ENCODE measurements around the gene SDHB.
"Not testable (repeated sequence)": the region's sequence is repeated elsewhere in the genome, so short reads cannot be mapped to it uniquely, and the experiment has no call there.

SDHB gene

DNA sequence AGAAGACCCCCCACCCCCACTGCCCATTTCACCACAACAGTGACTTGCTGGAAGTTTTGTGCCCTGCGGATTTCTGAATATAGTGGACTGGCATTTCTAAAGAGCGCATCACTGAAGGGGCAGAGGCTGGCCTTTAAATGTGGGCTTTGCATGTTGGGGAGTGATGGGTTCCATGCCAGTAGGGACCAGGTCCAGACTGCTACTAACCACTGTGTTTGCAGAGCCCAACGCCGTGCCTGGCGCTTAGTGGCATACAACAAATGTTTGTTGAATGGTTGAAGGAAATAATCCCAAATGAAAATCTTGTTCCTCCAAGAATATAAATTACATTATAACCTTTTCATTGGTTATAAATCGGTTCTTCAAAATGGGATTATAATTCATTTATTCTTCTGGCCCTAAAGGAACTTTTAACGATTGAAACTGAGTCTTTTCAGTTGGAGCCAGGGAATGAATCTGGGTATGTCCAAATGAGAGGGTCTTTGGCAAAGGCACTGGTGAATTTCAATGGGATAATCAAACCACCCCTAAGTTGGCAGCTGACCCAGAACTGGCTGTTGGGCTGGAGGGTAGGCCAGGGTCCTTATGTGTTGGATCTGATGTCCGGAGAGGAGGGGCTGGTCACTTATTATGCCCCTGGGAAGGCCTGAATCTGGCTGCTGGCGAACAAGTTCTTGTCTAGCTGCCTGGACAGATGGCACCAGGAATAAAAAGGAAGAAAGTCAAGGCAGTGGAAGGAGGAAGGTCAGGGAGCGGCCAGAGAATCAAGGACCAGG lies 13.8 kb upstream of the SDHB start:
- TF ChIP-seq CTCF (IDR thresholded peaks at IDR 0.05; ENCODE audit: low read depth, low read length, missing control alignments): no peak
- H3K4me3 ChIP-seq (ENCODE audit: low read depth, low read length): no peak overlapping the region
- DNase-seq (ENCODE audit: low read depth): no peak

- no peak overlapping the region for H3K4me3 ChIP-seq (ENCODE audit: low read depth, low read length)
- no peak for DNase-seq (ENCODE audit: low read depth)
- no peak for TF ChIP-seq CTCF (IDR thresholded peaks at IDR 0.05; ENCODE audit: low read depth, low read length, missing control alignments)
Measured at GRCh38 chr1:17067069-17067426, 13.2 kb upstream of the SDHB start.

DNA sequence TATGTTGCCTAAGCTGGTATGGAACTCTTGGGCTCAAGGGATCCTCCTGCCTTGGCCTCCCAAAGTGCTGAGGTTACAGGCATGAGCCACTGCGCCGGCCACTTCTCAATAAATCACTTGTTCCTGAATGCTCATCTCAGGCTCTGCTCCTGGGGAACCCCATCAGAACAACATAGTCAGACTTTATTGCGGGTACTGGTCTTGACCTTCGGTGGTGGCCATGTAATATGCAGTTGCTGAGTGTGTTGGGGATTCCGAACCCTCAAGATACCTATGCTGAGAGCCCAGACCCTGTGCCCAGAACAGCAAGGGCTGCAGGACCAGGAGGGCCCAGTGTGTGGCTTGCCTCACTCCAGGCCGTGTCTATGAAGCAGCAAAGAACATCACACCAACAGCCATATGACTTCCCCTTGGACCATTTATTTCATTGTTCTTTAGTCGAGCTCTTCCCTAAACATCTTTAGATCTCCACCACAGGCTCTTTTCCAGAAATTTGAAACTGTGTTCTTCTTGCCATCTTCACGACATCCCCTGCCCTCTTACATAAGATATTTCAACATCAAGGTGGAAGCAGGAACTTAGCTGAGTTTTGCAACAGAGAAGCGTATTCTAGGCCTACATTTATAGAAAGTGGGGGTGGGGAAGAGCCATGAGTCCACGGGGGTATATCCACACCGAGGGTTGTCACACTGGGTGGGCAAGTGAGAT lies 12.7 kb upstream of the SDHB start:
- no peak overlapping the region for H3K4me3 ChIP-seq (ENCODE audit: low read depth, low read length)
- TF ChIP-seq CTCF (IDR thresholded peaks at IDR 0.05; ENCODE audit: low read depth, low read length, missing control alignments): no peak
- DNase-seq (ENCODE audit: low read depth): no peak

GRCh38 chr1:17065666-17066065 lies 11.8 kb upstream of the SDHB start:
- H3K4me3 ChIP-seq (ENCODE audit: low read depth, low read length): no peak overlapping the region
- no peak for DNase-seq (ENCODE audit: low read depth)
- TF ChIP-seq CTCF (IDR thresholded peaks at IDR 0.05; ENCODE audit: low read depth, low read length, missing control alignments): no peak

DNA sequence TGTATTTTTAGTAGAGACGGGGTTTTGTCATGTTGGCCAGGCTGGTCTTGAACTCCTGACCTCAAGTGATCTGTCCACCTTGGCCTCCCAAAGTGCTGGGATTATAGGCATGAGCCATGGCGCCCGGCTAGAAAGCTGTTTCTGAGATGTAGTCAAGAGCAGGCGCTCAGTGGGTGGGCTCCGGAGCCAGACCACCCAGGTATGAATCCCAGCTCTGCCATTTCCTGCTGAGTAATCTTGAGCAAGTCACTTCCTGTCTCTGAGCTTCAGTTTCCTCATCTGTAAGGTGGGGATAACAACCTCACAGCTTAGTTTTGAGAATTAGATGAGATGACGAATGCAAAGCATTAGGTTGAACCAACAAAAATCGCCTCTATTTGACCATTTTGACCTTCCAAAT lies 8.9 kb upstream of the SDHB start:
- DNase-seq (ENCODE audit: low read depth); H3K4me3 ChIP-seq (ENCODE audit: low read depth, low read length): not testable (repeated sequence)

DNA sequence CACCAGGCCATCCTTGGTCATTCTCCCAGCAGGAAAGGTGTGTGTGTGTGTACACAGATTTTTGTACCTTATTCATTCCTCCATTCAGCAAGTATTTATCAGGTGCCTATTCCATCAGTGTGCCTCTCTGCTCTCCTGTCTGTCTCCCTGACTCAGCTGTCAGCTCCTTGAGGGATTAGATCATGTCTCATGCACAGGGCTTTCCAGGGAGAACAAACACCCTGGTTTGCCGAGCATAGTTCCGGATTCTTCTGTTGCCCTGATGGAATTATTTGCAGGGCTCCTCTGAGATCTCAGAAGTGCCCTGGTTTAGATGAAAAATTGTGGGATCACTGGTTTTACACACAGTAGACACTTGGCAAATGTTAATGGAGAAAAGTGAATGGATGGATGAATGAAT lies 8.1 kb upstream of the SDHB start:
- no peak overlapping the region for H3K4me3 ChIP-seq (ENCODE audit: low read depth, low read length)
- TF ChIP-seq CTCF (IDR thresholded peaks at IDR 0.05; ENCODE audit: low read depth, low read length, missing control alignments): no peak
- no peak for DNase-seq (ENCODE audit: low read depth)

DNA sequence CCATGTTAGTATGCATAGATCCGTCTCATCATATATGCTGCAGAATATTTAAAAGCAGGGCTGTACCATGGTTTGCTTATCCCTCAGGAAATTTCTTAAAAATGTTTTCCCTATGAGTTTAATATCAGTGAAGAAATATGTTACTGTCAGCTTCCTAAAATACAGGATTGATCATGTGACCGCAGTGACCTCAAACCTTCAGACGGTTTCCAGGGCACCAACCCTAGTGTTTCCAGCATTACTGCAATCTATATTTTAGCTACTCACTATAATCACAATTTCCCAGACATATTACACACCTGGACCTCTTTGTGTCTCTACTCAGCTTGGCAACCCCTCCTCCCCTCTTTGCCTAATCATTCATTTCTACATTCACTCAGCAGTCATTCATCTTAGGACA lies 7.7 kb upstream of the SDHB start:
- no peak overlapping the region for H3K4me3 ChIP-seq (ENCODE audit: low read depth, low read length)
- no peak for DNase-seq (ENCODE audit: low read depth)
- no peak for TF ChIP-seq CTCF (IDR thresholded peaks at IDR 0.05; ENCODE audit: low read depth, low read length, missing control alignments)
